IPS-20b (cell line): ENCODE measurements around the gene NPC1L1.

Experiments
- H3K27ac ChIP-seq: one replicate; pipeline ENCODE4 v1.5.1; 2013; ENCODE audit warnings: low read length
- H3K27me3 ChIP-seq: 2 replicates; pipeline ENCODE4 v1.6.1; 2013; ENCODE audit warnings: mild to moderate bottlenecking, low read length, inconsistent platforms; ENCODE audit not compliant: insufficient read depth
- H3K36me3 ChIP-seq: 2 replicates; pipeline ENCODE4 v1.6.1; 2013; ENCODE audit warnings: low read depth, mild to moderate bottlenecking, inconsistent platforms, low read length, moderate library complexity; ENCODE audit not compliant: insufficient read depth
- H3K4me1 ChIP-seq: 2 replicates; pipeline ENCODE4 v1.6.1; 2013; ENCODE audit warnings: mild to moderate bottlenecking, control low read depth, inconsistent platforms, low read length, moderate library complexity; ENCODE audit not compliant: insufficient read depth
- H3K4me3 ChIP-seq: 2 replicates; pipeline ENCODE4 v1.5.1; 2013; ENCODE audit warnings: mild to moderate bottlenecking, low read length, inconsistent platforms
- H3K9ac ChIP-seq: 2 replicates; pipeline ENCODE4 v1.6.1; 2013; ENCODE audit warnings: low read depth, mild to moderate bottlenecking, inconsistent platforms, low read length, moderate library complexity
- H3K9me3 ChIP-seq: 2 replicates; pipeline ENCODE4 v1.6.1; 2013; ENCODE audit warnings: mild to moderate bottlenecking, low read depth, low read length, inconsistent platforms; ENCODE audit not compliant: insufficient read depth

NPC1L1 gene

GRCh38 chr7:44530990-44531389 is 10.1 kb downstream of the NPC1L1 start:
- Histone ChIP-seq H3K27ac (no peak overlapping the region), H3K4me3 (no peak overlapping the region), H3K9me3 (no peaks in the 10 kb centered on the region), H3K4me1 (no peaks in the 10 kb centered on the region), H3K9ac (no peak overlapping the region), H3K27me3 (no peaks in the 10 kb centered on the region), H3K36me3 (no peaks in the 10 kb centered on the region)

DNA sequence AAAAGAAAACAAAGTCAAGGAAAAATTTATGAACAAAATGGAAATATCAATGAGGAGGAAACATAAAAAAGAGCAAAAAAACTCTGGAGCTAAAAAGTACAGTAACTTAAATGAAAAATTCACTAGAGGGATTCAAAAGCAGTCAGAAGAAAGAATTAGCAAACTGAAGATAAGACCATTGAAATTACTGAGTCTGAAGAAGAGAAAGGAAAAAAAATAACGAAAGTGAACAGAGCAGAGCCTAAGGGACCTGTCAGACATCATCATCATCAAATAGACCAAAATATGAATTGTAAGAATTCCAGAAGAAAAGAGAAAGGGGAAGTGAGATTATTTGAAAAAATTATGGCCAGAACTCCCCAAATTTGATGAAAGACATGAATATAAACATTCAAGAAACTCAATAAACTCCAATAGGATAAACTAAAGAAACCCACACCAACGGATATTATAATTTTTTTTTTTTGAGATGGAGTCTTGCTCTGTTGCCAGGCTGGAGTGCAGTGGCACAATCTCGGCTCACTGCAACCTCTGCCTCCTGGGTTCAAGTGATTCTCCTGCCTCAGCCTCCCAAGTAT is 16.2 kb downstream of the NPC1L1 start:
- H3K36me3 ChIP-seq, result no peaks in the 10 kb centered on the region
- H3K4me3 ChIP-seq, result no peak overlapping the region
- H3K27ac ChIP-seq, result no peak overlapping the region
- H3K27me3 ChIP-seq, result no peaks in the 10 kb centered on the region
- H3K4me1 ChIP-seq, result no peaks in the 10 kb centered on the region
- H3K9ac ChIP-seq, result no peak overlapping the region
- no peaks in the 10 kb centered on the region for H3K9me3 ChIP-seq

DNA sequence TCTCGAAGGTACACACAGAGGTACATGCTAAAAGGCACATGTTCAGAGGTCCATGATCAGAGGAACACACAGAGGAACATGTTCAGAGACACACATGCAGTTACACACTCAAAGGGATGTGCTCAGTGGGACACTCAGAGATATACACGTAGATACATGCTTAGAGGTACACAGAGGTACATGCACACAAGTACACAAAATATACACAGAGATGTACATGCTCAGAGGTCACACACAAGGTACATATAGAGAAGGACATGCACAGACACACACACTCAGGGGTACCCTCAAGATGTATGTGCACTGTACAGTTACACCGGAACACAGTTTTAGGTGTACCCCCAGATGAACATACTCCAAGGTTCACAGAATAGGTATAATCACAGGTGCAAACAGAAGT is 18.8 kb downstream of the NPC1L1 start:
- Histone ChIP-seq H3K36me3 (no peaks in the 10 kb centered on the region), H3K9me3 (no peaks in the 10 kb centered on the region), H3K4me3 (no peak overlapping the region), H3K27me3 (no peaks in the 10 kb centered on the region), H3K9ac (no peak overlapping the region), H3K4me1 (no peaks in the 10 kb centered on the region), H3K27ac (no peak overlapping the region)

DNA sequence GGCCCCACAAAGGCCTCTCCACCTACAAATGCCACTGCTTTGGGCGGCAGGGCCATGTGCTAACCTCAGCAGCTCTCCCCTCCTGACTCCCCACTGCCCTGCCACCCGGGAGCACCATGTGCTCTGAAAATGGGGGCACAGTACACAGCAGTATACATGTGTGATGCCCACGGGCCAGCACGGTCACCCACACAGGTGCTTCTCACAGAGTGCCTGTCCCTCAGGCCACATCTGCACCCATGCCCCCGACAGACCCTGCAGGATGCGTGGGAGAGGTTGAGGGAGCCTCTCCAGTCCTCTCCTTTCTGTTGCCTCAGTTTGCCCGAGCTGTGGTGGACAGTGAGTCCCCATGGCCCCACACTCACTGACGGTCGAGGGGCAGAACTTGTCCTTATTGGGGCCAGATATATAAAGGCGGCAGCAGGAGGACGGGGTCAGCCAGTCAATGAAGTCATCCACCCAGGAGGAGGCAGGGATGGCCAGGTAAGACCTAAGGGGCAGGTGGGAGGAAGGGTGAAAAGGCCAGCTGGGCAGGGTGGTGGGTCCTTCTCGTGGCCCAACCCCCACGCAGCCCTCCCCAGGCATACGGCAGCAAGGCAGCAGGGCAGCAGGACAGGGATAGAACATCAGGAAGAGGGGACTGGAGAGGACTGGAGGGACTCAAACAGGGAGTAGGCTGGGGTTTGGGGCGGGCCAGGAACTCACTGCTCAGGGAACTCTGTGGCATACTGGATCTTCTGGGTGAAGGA is 19.6 kb downstream of the NPC1L1 start:
- H3K36me3 ChIP-seq, result no peaks in the 10 kb centered on the region
- no peaks in the 10 kb centered on the region for H3K9me3 ChIP-seq
- no peaks in the 10 kb centered on the region for H3K4me1 ChIP-seq
- no peaks in the 10 kb centered on the region for H3K27me3 ChIP-seq
- no peak overlapping the region for H3K4me3 ChIP-seq
- no peak overlapping the region for H3K27ac ChIP-seq
- H3K9ac ChIP-seq, result no peak overlapping the region

- H3K4me3 ChIP-seq, result no peak overlapping the region
- no peaks in the 10 kb centered on the region for H3K9me3 ChIP-seq
- no peaks in the 10 kb centered on the region for H3K4me1 ChIP-seq
- H3K36me3 ChIP-seq, result no peaks in the 10 kb centered on the region
- no peaks in the 10 kb centered on the region for H3K27me3 ChIP-seq
- H3K27ac ChIP-seq, result no peak overlapping the region
- no peak overlapping the region for H3K9ac ChIP-seq
Measured at GRCh38 chr7:44520574-44520973, 20.6 kb downstream of the NPC1L1 start.

DNA sequence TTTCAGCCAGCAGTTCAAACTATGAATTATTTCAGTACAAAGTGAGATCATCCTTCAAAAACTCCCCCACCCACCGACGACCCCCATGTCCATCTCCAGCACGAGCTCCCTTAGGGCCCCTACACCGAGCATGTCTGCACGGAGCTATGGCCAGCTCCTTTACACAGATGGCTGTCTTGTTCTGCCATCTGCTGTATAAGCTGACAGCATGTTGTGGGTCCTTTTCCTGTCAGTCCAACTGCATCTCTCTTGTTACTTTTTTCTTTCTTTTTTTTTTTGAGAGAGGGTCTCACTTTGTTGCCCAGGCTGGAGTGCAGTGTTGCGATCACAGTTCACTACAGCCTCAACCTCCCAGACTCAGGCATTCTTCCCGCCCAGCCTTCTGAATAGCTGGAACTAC is 21.6 kb downstream of the NPC1L1 start:
- H3K27ac ChIP-seq, result no peak overlapping the region
- H3K9me3 ChIP-seq, result no peaks in the 10 kb centered on the region
- no peaks in the 10 kb centered on the region for H3K27me3 ChIP-seq
- H3K4me1 ChIP-seq, result no peaks in the 10 kb centered on the region
- no peaks in the 10 kb centered on the region for H3K36me3 ChIP-seq
- H3K4me3 ChIP-seq, result no peak overlapping the region
- H3K9ac ChIP-seq, result no peak overlapping the region

GRCh38 chr7:44518761-44519160 is 22.4 kb downstream of the NPC1L1 start:
- Histone ChIP-seq H3K9me3 (no peaks in the 10 kb centered on the region), H3K4me3 (no peak overlapping the region), H3K4me1 (no peaks in the 10 kb centered on the region), H3K27me3 (no peaks in the 10 kb centered on the region), H3K9ac (no peak overlapping the region), H3K27ac (no peak overlapping the region), H3K36me3 (no peaks in the 10 kb centered on the region)

DNA sequence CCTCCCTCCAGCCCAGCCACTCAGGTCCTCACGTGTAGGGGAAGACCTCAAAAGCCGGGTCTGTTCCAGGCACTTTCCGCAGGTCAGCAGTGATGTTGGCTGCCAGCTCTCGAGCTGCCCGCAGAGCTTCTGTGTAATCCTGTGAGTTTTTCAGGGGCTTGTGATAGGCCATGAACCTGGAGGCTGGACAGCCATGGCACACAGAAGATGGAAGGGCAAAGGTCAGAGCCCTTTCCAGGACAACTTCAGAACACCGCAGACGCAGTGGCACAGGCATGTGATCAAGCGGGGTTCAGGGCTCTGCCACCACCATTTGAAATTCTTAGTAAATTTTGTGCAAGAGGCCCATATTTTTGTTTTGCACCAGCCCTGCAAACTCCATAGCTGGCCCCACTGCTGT is 24.0 kb downstream of the NPC1L1 start:
- Histone ChIP-seq H3K9ac (no peak overlapping the region), H3K9me3 (no peaks in the 10 kb centered on the region), H3K27ac (no peak overlapping the region), H3K4me1 (no peaks in the 10 kb centered on the region), H3K4me3 (no peak overlapping the region), H3K36me3 (no peaks in the 10 kb centered on the region), H3K27me3 (no peaks in the 10 kb centered on the region)

- Histone ChIP-seq H3K9ac (no peak overlapping the region), H3K36me3 (no peaks in the 10 kb centered on the region), H3K27ac (no peak overlapping the region), H3K27me3 (no peaks in the 10 kb centered on the region), H3K9me3 (no peaks in the 10 kb centered on the region), H3K4me3 (no peak overlapping the region), H3K4me1 (no peaks in the 10 kb centered on the region)
Measured at GRCh38 chr7:44515590-44516268, 25.4 kb downstream of the NPC1L1 start.

DNA sequence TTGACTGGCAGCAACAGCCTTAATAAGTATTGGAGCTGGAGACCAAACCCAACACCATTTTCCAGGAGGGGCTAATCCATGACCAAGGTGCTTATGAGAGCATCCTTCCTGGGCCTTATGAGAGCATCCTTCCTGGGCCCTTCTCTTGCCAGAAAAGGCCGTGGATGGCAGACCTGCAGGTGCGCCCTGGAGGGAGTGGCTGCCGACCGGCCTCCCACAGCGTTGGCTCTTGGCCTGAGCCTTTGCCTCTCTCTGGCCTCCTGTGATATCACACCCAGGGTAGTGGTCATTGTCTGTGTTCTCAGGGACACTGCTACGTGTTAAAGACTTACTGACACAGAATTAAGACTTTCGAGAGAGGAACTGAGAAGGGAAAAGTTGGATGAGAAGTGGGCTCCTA is 28.4 kb downstream of the NPC1L1 start:
- Histone ChIP-seq H3K36me3 (no peaks in the 10 kb centered on the region), H3K27ac (no peak overlapping the region), H3K9ac (no peak overlapping the region), H3K4me3 (no peak overlapping the region), H3K27me3 (no peaks in the 10 kb centered on the region), H3K9me3 (peaks cover 3% of the 10 kb centered on the region), H3K4me1 (no peaks in the 10 kb centered on the region)

- Histone ChIP-seq H3K9me3 (peaks cover 3% of the 10 kb centered on the region), H3K36me3 (no peaks in the 10 kb centered on the region), H3K4me1 (no peaks in the 10 kb centered on the region), H3K27me3 (no peaks in the 10 kb centered on the region), H3K27ac (no peak overlapping the region), H3K9ac (no peak overlapping the region), H3K4me3 (no peak overlapping the region)
Measured at GRCh38 chr7:44511863-44512468, 29.2 kb downstream of the NPC1L1 start.

GRCh38 chr7:44511236-44511635 is 29.9 kb downstream of the NPC1L1 start:
- no peak overlapping the region for H3K4me3 ChIP-seq
- H3K4me1 ChIP-seq, result no peaks in the 10 kb centered on the region
- H3K36me3 ChIP-seq, result no peaks in the 10 kb centered on the region
- no peak overlapping the region for H3K27ac ChIP-seq
- peaks cover 3% of the 10 kb centered on the region for H3K9me3 ChIP-seq
- H3K9ac ChIP-seq, result no peak overlapping the region
- no peaks in the 10 kb centered on the region for H3K27me3 ChIP-seq
